ENCODE measurements around the gene TEP1. TPM values are rescaled to one million over a fixed set of nuclear protein-coding genes. Genes with fewer than 3 reads are reported as not detected.
"Not testable (repeated sequence)": the region's sequence is repeated elsewhere in the genome, so short reads cannot be mapped to it uniquely, and the experiment has no call there.

The TEP1 gene
- total RNA-seq, 2 experiments from 2014 or later = 47.1 to 49.3 TPM

GRCh38 chr14:20446889-20447288 is 33.6 kb upstream of the TEP1 start:
- Mint-ChIP-seq H3K36me3 (peaks cover 31% of the 10 kb centered on the region), H3K27ac (peak overlapping the region; percentile 52), H3K27me3 (no peaks in the 10 kb centered on the region), H3K4me3 (no peak overlapping the region), H3K4me1 (ENCODE audit: low read depth) (no peaks in the 10 kb centered on the region), H3K9me3 (no peaks in the 10 kb centered on the region)
- intact Hi-C loops (cut with micrococcal nuclease) = no loop called here
- POLR2A ChIA-PET = no interaction called here
- no peak for DNase-seq
- CTCF ChIA-PET = interaction anchor here (2.2 kb wide), 1 partner anchor 32 kb away, joined by 10 read pairs; no protein-coding TSS in a partner anchor

DNA sequence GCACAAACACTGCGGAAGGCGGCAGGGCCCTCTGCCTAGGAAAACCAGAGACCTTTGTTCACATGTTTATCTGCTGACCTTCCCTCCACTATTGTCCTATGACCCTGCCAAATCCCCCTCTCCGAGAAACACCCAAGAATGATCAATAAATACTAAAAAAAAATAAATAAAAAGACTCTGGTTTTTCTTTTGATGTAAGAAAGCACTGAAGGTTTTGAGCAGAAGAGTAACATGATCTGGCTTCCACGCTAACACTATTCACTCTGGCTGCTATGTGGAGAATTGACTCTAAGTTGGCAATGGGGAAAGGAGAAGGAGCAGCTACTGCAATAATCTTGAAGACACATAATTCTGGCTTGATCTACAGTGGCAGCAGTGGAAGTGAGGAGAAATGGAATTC is 30.3 kb upstream of the TEP1 start:
- intact Hi-C loops (cut with micrococcal nuclease) = not testable (repeated sequence)

DNA sequence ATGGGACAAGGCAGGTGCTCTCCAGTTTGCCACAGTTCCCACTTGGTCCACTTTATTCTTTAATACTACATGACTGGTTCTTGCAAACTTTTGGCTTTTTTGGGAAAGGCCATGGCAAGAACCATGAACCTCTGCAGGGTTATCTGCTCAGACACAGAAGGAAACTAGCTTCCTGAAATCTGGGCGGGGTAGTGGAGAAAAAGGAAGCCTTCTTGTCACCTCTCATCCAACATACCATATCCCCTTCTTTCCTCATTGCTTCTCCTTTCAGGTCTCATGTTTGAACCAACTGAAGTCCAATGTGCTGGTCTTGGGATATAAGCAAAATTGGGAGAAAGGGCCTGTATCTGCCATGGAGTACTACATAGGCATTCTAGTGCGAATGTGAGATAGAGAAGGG is 28.2 kb upstream of the TEP1 start:
- no peak overlapping the region for H3K4me3 Mint-ChIP-seq
- peaks cover 12% of the 10 kb centered on the region for H3K4me1 Mint-ChIP-seq (ENCODE audit: low read depth)
- DNase-seq = no peak
- no peak overlapping the region for H3K27ac Mint-ChIP-seq
- intact Hi-C loops (cut with micrococcal nuclease) = no loop called here
- H3K27me3 Mint-ChIP-seq = no peaks in the 10 kb centered on the region
- ChIA-PET POLR2A (no interaction called here), CTCF (no interaction called here)
- H3K36me3 Mint-ChIP-seq = no peaks in the 10 kb centered on the region
- no peaks in the 10 kb centered on the region for H3K9me3 Mint-ChIP-seq

More for the DNA sequence above, 30.3 kb upstream of the TEP1 start:
- DNase-seq, H3K9me3 Mint-ChIP-seq, H3K27me3 Mint-ChIP-seq, H3K4me3 Mint-ChIP-seq, H3K27ac Mint-ChIP-seq, POLR2A ChIA-PET: not testable (repeated sequence)
- Mint-ChIP-seq H3K4me1 (ENCODE audit: low read depth) (peaks cover 12% of the 10 kb centered on the region), H3K36me3 (peaks cover 12% of the 10 kb centered on the region)
- CTCF ChIA-PET = interaction anchor here (0.5 to 1.6 kb wide), 2 partner anchors 28 to 301 kb away, joined by 3 to 4 read pairs; no protein-coding TSS in a partner anchor

- Mint-ChIP-seq H3K4me1 (ENCODE audit: low read depth) (peaks cover 12% of the 10 kb centered on the region), H3K27ac (no peak overlapping the region), H3K9me3 (no peaks in the 10 kb centered on the region), H3K4me3 (no peak overlapping the region), H3K36me3 (no peaks in the 10 kb centered on the region), H3K27me3 (no peaks in the 10 kb centered on the region)
- intact Hi-C loops (cut with micrococcal nuclease) = no loop called here
- DNase-seq = peak; percentile 53
- ChIA-PET POLR2A (no interaction called here), CTCF (no interaction called here)
These were observed 27.6 kb upstream of the TEP1 start for GRCh38 chr14:20440882-20441281.

DNA sequence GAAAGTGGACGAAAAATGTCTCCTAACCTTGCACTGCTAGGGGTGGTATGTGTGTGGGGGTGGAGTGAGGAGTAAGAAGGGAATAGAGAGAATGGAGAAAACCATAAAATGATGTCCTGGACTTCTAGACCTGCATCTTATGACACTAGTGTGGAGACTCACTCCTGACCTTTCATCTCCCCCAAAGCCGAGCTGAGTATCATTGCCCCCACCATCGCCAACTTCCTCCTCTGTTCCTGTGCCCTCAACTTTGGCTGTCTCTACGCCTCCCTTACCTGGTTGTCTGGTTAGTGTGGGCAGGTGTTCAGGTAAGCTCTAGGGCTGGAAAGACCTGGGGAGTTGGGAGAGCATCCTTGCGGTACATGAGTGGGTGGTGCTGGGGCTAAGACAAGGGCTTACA is 27.2 kb upstream of the TEP1 start:
- peaks cover 12% of the 10 kb centered on the region for H3K4me1 Mint-ChIP-seq (ENCODE audit: low read depth)
- DNase-seq = no peak
- H3K27me3 Mint-ChIP-seq = no peaks in the 10 kb centered on the region
- ChIA-PET POLR2A (no interaction called here), CTCF (no interaction called here)
- H3K36me3 Mint-ChIP-seq = no peaks in the 10 kb centered on the region
- H3K27ac Mint-ChIP-seq = no peak overlapping the region
- intact Hi-C loops (cut with micrococcal nuclease) = no loop called here
- H3K9me3 Mint-ChIP-seq = no peaks in the 10 kb centered on the region
- H3K4me3 Mint-ChIP-seq = no peak overlapping the region

- H3K27ac Mint-ChIP-seq = no peak overlapping the region
- CTCF ChIA-PET = no interaction called here
- POLR2A ChIA-PET = no interaction called here
These were observed 25.4 kb upstream of the TEP1 start for GRCh38 chr14:20438664-20439063.

GRCh38 chr14:20436363-20436755 is 23.1 kb upstream of the TEP1 start:
- Mint-ChIP-seq H3K4me3 (no peak overlapping the region), H3K27me3 (no peaks in the 10 kb centered on the region), H3K36me3 (no peaks in the 10 kb centered on the region), H3K4me1 (ENCODE audit: low read depth) (peaks cover 9% of the 10 kb centered on the region), H3K9me3 (no peaks in the 10 kb centered on the region), H3K27ac (no peak overlapping the region)
- DNase-seq = no peak
- CTCF ChIA-PET = interaction anchor here (1.9 kb wide), 1 partner anchor 21 kb away, joined by 5 read pairs; no protein-coding TSS in a partner anchor
- intact Hi-C loops (cut with micrococcal nuclease) = no loop called here
- POLR2A ChIA-PET = no interaction called here

More at GRCh38 chr14:20438664-20439063, 25.4 kb upstream of the TEP1 start:
- intact Hi-C loops (cut with micrococcal nuclease) = no loop called here
- H3K36me3 Mint-ChIP-seq = no peaks in the 10 kb centered on the region
- H3K4me3 Mint-ChIP-seq = no peak overlapping the region
- no peak for DNase-seq
- H3K27me3 Mint-ChIP-seq = no peaks in the 10 kb centered on the region
- H3K9me3 Mint-ChIP-seq = no peaks in the 10 kb centered on the region
- peaks cover 12% of the 10 kb centered on the region for H3K4me1 Mint-ChIP-seq (ENCODE audit: low read depth)

DNA sequence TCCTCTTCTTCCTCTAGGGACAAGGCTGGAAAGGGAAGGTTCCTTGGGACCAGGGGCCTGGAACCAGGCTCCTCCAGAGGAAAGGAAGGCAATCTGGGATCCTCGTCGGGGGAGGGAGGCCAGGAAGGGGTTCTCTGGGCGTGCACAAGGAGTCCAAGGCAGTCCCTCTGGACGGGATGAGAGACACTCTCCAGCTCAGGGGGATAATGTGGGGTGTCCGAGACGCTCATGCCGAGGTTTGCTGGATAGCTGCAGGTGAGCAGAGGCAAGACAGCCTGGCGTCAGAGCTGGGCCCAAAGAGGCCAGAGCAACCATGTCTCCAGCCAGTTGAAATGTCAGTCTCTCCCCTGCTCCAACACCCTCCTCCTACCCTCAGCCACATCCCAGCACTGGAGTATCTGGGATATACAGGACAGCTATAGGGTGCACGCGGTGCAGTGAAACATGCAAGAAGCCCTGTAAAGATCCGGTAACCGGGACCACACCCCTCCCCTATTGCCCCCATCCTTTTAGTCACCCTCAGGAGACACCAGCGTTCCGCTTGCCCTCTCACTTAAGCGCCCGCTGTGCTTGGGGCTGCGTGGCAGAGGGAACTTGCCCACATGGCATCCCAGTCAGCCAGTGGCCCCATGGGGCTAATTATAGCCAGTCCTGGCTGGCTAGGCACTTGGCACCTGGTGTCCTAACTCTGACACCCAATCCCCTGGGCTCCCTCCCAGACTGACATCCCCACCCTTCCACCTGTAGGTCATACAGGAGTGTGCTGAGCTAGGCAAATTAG is 22.5 kb upstream of the TEP1 start, which contains the start of gene KLHL33:
KLHL33 (minus strand) TSS at position 585 of the 781 bp plus-strand sequence; CDS start at position 230, 355 bp downstream.
- no peak for DNase-seq
- H3K36me3 Mint-ChIP-seq = no peaks in the 10 kb centered on the region
- peaks cover 5% of the 10 kb centered on the region for H3K4me1 Mint-ChIP-seq (ENCODE audit: low read depth)
- no peak within 1 kb of the TSS for H3K27ac Mint-ChIP-seq
- no peaks in the 10 kb centered on the region for H3K27me3 Mint-ChIP-seq
- H3K4me3 Mint-ChIP-seq = no peak within 1 kb of the TSS
- intact Hi-C loops (cut with micrococcal nuclease) = no loop called here
- POLR2A ChIA-PET = no interaction called here
- CTCF ChIA-PET = interaction anchor here (1.9 kb wide), 1 partner anchor 20 kb away, joined by 5 read pairs; no protein-coding TSS in a partner anchor
- H3K9me3 Mint-ChIP-seq = no peaks in the 10 kb centered on the region

GRCh38 chr14:20434701-20435581 is 21.6 kb upstream of the TEP1 start:
- H3K4me3 Mint-ChIP-seq = no peak overlapping the region
- no peaks in the 10 kb centered on the region for H3K9me3 Mint-ChIP-seq
- DNase-seq = no peak
- H3K27ac Mint-ChIP-seq = no peak overlapping the region
- H3K4me1 Mint-ChIP-seq (ENCODE audit: low read depth) = no peaks in the 10 kb centered on the region
- H3K36me3 Mint-ChIP-seq = no peaks in the 10 kb centered on the region
- intact Hi-C loops (cut with micrococcal nuclease) = no loop called here
- ChIA-PET POLR2A (no interaction called here), CTCF (interaction anchor here (1.9 kb wide), 1 partner anchor 20 kb away, joined by 5 read pairs; no protein-coding TSS in a partner anchor)
- H3K27me3 Mint-ChIP-seq = no peaks in the 10 kb centered on the region

DNA sequence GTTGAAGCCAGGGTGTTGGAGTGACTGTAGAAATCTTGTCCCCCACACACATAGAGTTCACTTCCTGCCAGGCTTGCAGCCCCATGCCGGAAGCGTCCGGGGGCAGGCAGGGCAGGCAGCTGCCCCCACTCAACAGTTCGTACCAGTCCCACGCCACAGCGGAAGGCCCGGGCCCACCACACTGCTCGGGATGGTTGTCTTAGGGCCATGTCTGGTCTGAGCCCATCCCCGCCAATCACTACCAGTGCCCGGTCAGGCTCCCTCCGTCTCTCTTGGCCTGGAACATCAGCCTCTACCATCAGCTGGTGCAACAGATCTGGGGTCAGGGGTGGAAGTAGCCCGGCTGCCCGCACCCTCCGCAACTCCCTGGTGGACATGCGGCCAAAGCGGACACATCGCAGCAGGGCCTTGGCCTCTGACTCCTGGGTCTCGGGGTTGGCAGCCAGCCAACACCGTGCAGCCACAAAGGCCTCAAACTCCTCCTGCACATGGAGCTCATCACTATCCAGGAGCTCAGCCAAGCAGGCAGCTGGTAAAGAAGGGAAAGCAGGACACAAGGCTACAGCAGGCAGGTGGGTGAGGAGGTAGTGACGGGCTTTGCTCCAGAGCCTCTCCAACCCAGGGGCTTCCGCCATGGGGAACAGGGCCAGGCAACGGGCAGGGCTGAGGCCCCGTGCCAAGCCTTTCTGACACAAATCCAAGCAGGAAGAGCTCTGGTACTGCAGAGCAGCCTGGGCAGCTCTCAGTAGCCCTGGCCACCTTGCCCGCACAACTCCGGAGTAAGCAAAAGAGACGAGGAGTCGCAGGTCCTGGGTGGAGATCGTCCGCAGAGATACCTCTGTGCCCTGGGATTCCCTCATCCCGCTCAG is 16.7 kb upstream of the TEP1 start:
- Mint-ChIP-seq H3K27me3 (no peaks in the 10 kb centered on the region), H3K4me3 (no peak overlapping the region), H3K4me1 (ENCODE audit: low read depth) (peaks cover 17% of the 10 kb centered on the region), H3K27ac (no peak overlapping the region), H3K9me3 (no peaks in the 10 kb centered on the region), H3K36me3 (no peaks in the 10 kb centered on the region)
- intact Hi-C loops (cut with micrococcal nuclease) = no loop called here
- no peak for DNase-seq
- ChIA-PET CTCF (interaction anchor here (2.4 kb wide), 1 partner anchor 15 kb away, joined by 12 read pairs; no protein-coding TSS in a partner anchor), POLR2A (no interaction called here)

GRCh38 chr14:20428802-20429201 is 15.5 kb upstream of the TEP1 start:
- ChIA-PET CTCF (interaction anchor here (2.4 kb wide), 1 partner anchor 14 kb away, joined by 12 read pairs; no protein-coding TSS in a partner anchor), POLR2A (no interaction called here)
- H3K4me3 Mint-ChIP-seq = no peak overlapping the region
- no peaks in the 10 kb centered on the region for H3K9me3 Mint-ChIP-seq
- DNase-seq = no peak
- peaks cover 17% of the 10 kb centered on the region for H3K4me1 Mint-ChIP-seq (ENCODE audit: low read depth)
- intact Hi-C loops (cut with micrococcal nuclease) = no loop called here
- H3K36me3 Mint-ChIP-seq = no peaks in the 10 kb centered on the region
- H3K27ac Mint-ChIP-seq = no peak overlapping the region
- no peaks in the 10 kb centered on the region for H3K27me3 Mint-ChIP-seq
